NCI-H2171 treated with DMSO at 0.1 percent for 48 hours (cell line): ENCODE data around the gene RASL12.
"Not testable (repeated sequence)": the region's sequence is repeated elsewhere in the genome, so short reads cannot be mapped to it uniquely, and the experiment has no call there.

Source experiments
- DNase-seq: peaks from one replicate; lab custom pipeline; 2025; lab: John Stamatoyannopoulos, UW

The RASL12 gene

GRCh38 chr15:65067645-65068402 lies at the start of gene RASL12:
Gene RASL12 (minus strand): TSS chr15:65067991. CDS start chr15:65067835, 156 bp downstream.
- no peak for DNase-seq

- peak; percentile 79 for DNase-seq
Measured at GRCh38 chr15:65115542-65115941, 47.8 kb upstream of the RASL12 start.

- peak; percentile 89 for DNase-seq
Measured at GRCh38 chr15:65115086-65115485, 47.3 kb upstream of the RASL12 start, which contains the start of gene UBAP1L. Gene UBAP1L (minus strand): TSS chr15:65115200. CDS start chr15:65106215, 8,985 bp downstream.

- no peak for DNase-seq
Measured at GRCh38 chr15:65110676-65111292, 43.0 kb upstream of the RASL12 start.

GRCh38 chr15:65106011-65106590 lies 38.3 kb upstream of the RASL12 start:
- DNase-seq, result no peak

GRCh38 chr15:65105038-65105437 lies 37.2 kb upstream of the RASL12 start:
- no peak for DNase-seq

- DNase-seq, result no peak
Measured at GRCh38 chr15:65102912-65103311, 35.1 kb upstream of the RASL12 start.

- DNase-seq, result no peak
Measured at GRCh38 chr15:65101891-65102708, 34.3 kb upstream of the RASL12 start.

GRCh38 chr15:65101411-65101890 lies 33.7 kb upstream of the RASL12 start:
- DNase-seq, result no peak

- no peak for DNase-seq
Measured at GRCh38 chr15:65100442-65100841, 32.7 kb upstream of the RASL12 start.

- not testable (repeated sequence) for DNase-seq
Measured at GRCh38 chr15:65099801-65100200, 32.0 kb upstream of the RASL12 start.

GRCh38 chr15:65099336-65099735 lies 31.5 kb upstream of the RASL12 start:
- DNase-seq, result no peak

- no peak for DNase-seq
Measured at GRCh38 chr15:65097651-65098263, 30.0 kb upstream of the RASL12 start.

GRCh38 chr15:65096481-65097385 lies 28.9 kb upstream of the RASL12 start:
- DNase-seq, result no peak

- no peak for DNase-seq
Measured at GRCh38 chr15:65095747-65096104, 27.9 kb upstream of the RASL12 start.

GRCh38 chr15:65095011-65095746 lies 27.4 kb upstream of the RASL12 start:
- no peak for DNase-seq

GRCh38 chr15:65094294-65094995 lies 26.7 kb upstream of the RASL12 start:
- DNase-seq, result no peak

GRCh38 chr15:65093793-65094170 lies 26.0 kb upstream of the RASL12 start:
- DNase-seq, result not testable (repeated sequence)
